ENCODE results near the gene PNPO.
"Not testable (repeated sequence)": the region's sequence is repeated elsewhere in the genome, so short reads cannot be mapped to it uniquely, and the experiment has no call there.

The PNPO gene

DNA sequence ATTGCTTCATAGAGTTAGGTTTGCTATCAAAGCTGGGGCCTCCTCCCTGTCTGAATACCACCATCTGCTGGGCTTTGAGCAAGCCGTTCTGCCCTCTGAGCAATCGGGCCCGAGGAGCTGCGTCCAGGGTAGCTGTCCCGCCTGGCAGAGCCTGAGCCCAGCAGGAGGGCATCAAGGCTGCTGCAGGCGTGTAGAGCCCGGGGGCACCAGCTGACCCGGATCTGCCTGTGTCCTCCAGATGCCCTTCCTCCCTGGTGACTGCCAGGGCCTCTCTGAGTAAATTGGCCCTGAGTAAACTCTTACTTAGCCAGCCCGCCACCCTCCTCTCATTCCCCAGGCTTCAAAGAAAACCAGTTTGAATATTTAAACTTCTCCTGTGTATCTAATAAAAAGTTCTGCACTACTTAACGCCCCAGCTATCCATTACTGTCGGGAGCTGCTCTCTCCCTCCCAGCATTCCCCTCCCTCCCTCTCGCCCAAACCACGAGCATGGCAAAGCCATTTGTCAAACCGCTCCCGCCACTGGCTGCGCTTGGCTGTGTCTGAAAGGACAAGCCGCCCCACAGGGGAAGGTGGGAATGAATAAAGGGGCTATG is 46.0 kb downstream of the PNPO start:
- H3K4me1 ChIP-seq (ENCODE audit: low read length), result peaks cover 25% of the 10 kb centered on the region
- no peaks in the 10 kb centered on the region for H4K20me1 ChIP-seq (ENCODE audit: insufficient read depth, low read length)
- no peak for DNase-seq
- no peaks in the 10 kb centered on the region for H3K9me2 ChIP-seq (replicated peaks; ENCODE audit: insufficient read depth, low read length)
- no peaks in the 10 kb centered on the region for H3K9me3 ChIP-seq (replicated peaks; ENCODE audit: insufficient read depth, low read length)
- H3K9ac ChIP-seq (ENCODE audit: low read length), result no peak overlapping the region
- no peak overlapping the region for H2AFZ ChIP-seq (ENCODE audit: low read length)
- TF ChIP-seq, protein P1, sequence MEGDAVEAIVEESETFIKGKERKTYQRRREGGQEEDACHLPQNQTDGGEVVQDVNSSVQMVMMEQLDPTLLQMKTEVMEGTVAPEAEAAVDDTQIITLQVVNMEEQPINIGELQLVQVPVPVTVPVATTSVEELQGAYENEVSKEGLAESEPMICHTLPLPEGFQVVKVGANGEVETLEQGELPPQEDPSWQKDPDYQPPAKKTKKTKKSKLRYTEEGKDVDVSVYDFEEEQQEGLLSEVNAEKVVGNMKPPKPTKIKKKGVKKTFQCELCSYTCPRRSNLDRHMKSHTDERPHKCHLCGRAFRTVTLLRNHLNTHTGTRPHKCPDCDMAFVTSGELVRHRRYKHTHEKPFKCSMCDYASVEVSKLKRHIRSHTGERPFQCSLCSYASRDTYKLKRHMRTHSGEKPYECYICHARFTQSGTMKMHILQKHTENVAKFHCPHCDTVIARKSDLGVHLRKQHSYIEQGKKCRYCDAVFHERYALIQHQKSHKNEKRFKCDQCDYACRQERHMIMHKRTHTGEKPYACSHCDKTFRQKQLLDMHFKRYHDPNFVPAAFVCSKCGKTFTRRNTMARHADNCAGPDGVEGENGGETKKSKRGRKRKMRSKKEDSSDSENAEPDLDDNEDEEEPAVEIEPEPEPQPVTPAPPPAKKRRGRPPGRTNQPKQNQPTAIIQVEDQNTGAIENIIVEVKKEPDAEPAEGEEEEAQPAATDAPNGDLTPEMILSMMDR (IDR thresholded peaks at IDR 0.05; ENCODE audit: low read length), result no peak
- no peak for TF ChIP-seq EZH2 (optimal IDR thresholded peaks at IDR 0.05; ENCODE audit: low read depth, low read length)
- no peak for TF ChIP-seq EZH2phosphoT487 (IDR thresholded peaks at IDR 0.05; ENCODE audit: low read length)
- no peaks in the 10 kb centered on the region for H3K27me3 ChIP-seq (replicated peaks; ENCODE audit: insufficient read depth, low read length)
- peaks cover 12% of the 10 kb centered on the region for H3F3A ChIP-seq (ENCODE audit: insufficient read depth, low read length)
- no peak overlapping the region for H3K27ac ChIP-seq (ENCODE audit: low read length)
- no peak overlapping the region for H3K4me3 ChIP-seq (ENCODE audit: low read length)
- no peaks in the 10 kb centered on the region for H3K79me2 ChIP-seq (ENCODE audit: low read length)
- H3K36me3 ChIP-seq (replicated peaks; ENCODE audit: insufficient read depth, low read length), result no peaks in the 10 kb centered on the region
- H3K4me2 ChIP-seq (ENCODE audit: low read depth, low read length), result no peak overlapping the region

DNA sequence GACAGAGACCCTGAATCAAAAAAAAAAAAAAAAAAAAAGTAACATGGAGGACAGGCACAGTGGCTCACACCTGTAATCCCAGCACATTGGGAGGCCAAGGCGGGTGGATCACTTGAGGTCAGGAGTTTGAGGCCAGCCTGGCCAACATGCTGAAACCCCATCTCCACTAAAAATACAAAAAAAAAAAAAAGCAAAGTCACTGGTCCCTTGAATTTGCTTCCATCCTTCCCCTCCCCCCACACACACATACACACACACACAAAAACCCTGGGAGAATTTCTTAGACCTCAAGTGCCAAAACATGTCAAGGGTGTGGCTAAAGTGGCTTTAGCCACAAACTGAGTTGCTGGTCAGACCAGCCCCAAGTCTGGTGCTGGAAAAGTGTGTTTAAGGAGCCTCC is 47.1 kb downstream of the PNPO start:
- H3K27ac ChIP-seq (ENCODE audit: low read length); H3K9ac ChIP-seq (ENCODE audit: low read length); H3K27me3 ChIP-seq (replicated peaks; ENCODE audit: insufficient read depth, low read length); H3K4me3 ChIP-seq (ENCODE audit: low read length); DNase-seq; H2AFZ ChIP-seq (ENCODE audit: low read length); H3K9me2 ChIP-seq (replicated peaks; ENCODE audit: insufficient read depth, low read length); H3K4me2 ChIP-seq (ENCODE audit: low read depth, low read length); H3K79me2 ChIP-seq (ENCODE audit: low read length); H4K20me1 ChIP-seq (ENCODE audit: insufficient read depth, low read length); H3K36me3 ChIP-seq (replicated peaks; ENCODE audit: insufficient read depth, low read length); H3K9me3 ChIP-seq (replicated peaks; ENCODE audit: insufficient read depth, low read length): not testable (repeated sequence)
- H3K4me1 ChIP-seq (ENCODE audit: low read length), result peaks cover 25% of the 10 kb centered on the region
- peaks cover 12% of the 10 kb centered on the region for H3F3A ChIP-seq (ENCODE audit: insufficient read depth, low read length)

DNA sequence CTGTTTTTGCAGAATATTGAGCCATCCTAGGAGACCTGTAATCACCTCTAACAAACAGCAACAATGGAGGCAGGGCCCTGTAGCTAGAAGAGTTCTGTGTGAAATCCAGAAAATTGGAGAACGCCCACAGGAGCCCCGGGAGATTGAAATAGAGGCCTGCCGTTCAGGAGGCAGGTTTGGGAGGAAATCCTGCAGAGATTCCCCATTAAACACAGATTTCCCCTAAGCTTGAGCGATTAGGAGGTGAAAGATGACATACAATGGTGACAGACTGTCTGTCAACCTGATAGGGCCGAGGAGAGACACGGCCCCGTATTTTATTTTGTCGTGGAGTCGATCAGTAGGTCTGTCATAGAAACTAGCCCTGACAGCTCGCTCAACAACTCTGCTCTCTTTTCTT is 47.8 kb downstream of the PNPO start:
- Histone ChIP-seq H3K9me3 (replicated peaks; ENCODE audit: insufficient read depth, low read length) (no peaks in the 10 kb centered on the region), H2AFZ (ENCODE audit: low read length) (no peak overlapping the region), H3K9ac (ENCODE audit: low read length) (no peak overlapping the region), H3K9me2 (replicated peaks; ENCODE audit: insufficient read depth, low read length) (no peaks in the 10 kb centered on the region), H3K79me2 (ENCODE audit: low read length) (no peaks in the 10 kb centered on the region), H3K27ac (ENCODE audit: low read length) (peak overlapping the region; percentile 3; the same call in 1 of the 2 replicates), H4K20me1 (ENCODE audit: insufficient read depth, low read length) (no peaks in the 10 kb centered on the region), H3K4me1 (ENCODE audit: low read length) (peaks cover 25% of the 10 kb centered on the region), H3K27me3 (replicated peaks; ENCODE audit: insufficient read depth, low read length) (no peaks in the 10 kb centered on the region), H3F3A (ENCODE audit: insufficient read depth, low read length) (peaks cover 12% of the 10 kb centered on the region), H3K4me3 (ENCODE audit: low read length) (no peak overlapping the region), H3K4me2 (ENCODE audit: low read depth, low read length) (peak overlapping the region; percentile 20), H3K36me3 (replicated peaks; ENCODE audit: insufficient read depth, low read length) (no peaks in the 10 kb centered on the region)
- no peak for DNase-seq
- TF ChIP-seq EZH2phosphoT487 (IDR thresholded peaks at IDR 0.05; ENCODE audit: low read length) (no peak), EZH2 (optimal IDR thresholded peaks at IDR 0.05; ENCODE audit: low read depth, low read length) (no peak)
- TF ChIP-seq, protein P1 (IDR thresholded peaks at IDR 0.05; ENCODE audit: low read length), result no peak

DNA sequence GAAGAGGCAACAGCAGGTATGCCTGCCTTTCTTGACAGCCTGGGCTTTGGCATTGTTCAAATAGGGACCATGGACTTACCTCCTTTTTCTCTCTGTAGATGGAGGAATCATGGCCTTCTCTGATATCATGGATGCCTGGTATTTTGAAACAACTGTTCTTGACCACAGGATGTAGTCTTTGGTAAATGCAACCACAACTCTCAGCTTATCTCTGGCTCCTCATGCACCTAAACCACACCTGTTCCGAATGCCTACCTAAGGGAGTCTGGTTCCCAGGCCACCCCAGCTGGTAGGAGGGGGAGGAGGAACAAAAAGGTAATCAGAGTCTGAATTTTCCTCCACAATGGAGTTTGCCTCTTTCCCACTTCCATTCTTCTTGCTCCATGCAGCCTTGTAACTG is 48.3 kb downstream of the PNPO start:
- Histone ChIP-seq H3K9me3 (replicated peaks; ENCODE audit: insufficient read depth, low read length) (no peaks in the 10 kb centered on the region), H3K4me2 (ENCODE audit: low read depth, low read length) (peak overlapping the region; percentile 20), H3K79me2 (ENCODE audit: low read length) (no peaks in the 10 kb centered on the region), H4K20me1 (ENCODE audit: insufficient read depth, low read length) (no peaks in the 10 kb centered on the region), H3K4me1 (ENCODE audit: low read length) (peaks cover 25% of the 10 kb centered on the region), H3K27ac (ENCODE audit: low read length) (peak overlapping the region; percentile 3; the same call in 1 of the 2 replicates), H3K9me2 (replicated peaks; ENCODE audit: insufficient read depth, low read length) (no peaks in the 10 kb centered on the region), H3K9ac (ENCODE audit: low read length) (no peak overlapping the region), H2AFZ (ENCODE audit: low read length) (no peak overlapping the region), H3F3A (ENCODE audit: insufficient read depth, low read length) (peaks cover 12% of the 10 kb centered on the region), H3K27me3 (replicated peaks; ENCODE audit: insufficient read depth, low read length) (no peaks in the 10 kb centered on the region), H3K36me3 (replicated peaks; ENCODE audit: insufficient read depth, low read length) (no peaks in the 10 kb centered on the region), H3K4me3 (ENCODE audit: low read length) (no peak overlapping the region)
- TF ChIP-seq, protein P1 (IDR thresholded peaks at IDR 0.05; ENCODE audit: low read length), result no peak
- TF ChIP-seq EZH2phosphoT487 (IDR thresholded peaks at IDR 0.05; ENCODE audit: low read length) (no peak), EZH2 (optimal IDR thresholded peaks at IDR 0.05; ENCODE audit: low read depth, low read length) (no peak)
- DNase-seq, result peak; percentile 83
